Measurements from ENCODE around the gene KATNB1.

KATNB1 gene

DNA sequence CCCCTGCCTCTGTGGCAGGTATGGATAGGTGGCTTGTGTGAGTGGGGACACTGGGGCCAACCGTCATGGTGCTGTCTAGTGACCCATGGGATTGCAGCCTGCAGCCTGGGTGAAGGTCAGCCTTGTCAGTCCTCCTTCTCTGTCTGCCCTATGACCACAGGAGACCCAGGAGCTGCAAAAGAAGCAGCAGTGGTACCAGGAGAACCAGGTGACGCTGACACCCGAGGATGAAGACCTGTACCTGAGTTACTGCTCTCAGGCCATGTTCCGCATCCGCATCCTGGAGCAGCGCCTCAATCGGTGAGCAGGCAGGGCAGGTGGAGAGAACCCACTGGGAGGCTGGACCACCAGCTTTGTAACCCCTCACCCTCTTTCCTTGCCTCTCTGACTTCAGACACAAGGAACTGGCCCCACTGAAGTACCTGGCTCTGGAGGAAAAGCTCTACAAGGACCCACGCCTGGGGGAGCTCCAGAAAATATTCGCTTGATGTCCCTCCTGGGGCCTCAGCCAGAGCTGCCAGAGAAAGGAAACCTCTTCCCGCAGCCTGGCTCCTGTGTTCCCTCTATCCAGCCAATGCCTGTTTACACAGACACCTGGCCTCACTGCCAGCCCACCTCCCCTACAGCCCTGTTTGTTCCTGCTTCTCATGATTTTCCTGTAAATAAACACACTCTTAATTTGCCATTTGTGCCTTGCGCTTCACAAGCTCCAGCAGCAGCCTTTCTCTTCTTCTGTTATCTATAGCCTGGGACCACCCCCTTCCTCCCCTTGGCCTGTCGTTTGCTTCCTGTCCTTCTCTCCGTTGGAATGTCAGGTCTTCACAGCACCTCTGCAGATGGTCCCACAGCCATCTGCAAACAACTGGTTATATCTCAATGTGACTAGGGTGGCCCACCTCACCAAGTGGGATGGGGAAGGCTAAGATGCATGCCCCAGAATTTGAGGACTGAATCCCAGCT, 4.5 kb upstream of the KATNB1 start:
- H3K27me3 ChIP-seq: no peaks in the 10 kb centered on the region
- DNase-seq: no peak
- no peaks in the 10 kb centered on the region for H3K36me3 ChIP-seq
- no peak overlapping the region for H3K4me3 ChIP-seq (ENCODE audit: low read depth, low read length)
- TF ChIP-seq, protein P1, sequence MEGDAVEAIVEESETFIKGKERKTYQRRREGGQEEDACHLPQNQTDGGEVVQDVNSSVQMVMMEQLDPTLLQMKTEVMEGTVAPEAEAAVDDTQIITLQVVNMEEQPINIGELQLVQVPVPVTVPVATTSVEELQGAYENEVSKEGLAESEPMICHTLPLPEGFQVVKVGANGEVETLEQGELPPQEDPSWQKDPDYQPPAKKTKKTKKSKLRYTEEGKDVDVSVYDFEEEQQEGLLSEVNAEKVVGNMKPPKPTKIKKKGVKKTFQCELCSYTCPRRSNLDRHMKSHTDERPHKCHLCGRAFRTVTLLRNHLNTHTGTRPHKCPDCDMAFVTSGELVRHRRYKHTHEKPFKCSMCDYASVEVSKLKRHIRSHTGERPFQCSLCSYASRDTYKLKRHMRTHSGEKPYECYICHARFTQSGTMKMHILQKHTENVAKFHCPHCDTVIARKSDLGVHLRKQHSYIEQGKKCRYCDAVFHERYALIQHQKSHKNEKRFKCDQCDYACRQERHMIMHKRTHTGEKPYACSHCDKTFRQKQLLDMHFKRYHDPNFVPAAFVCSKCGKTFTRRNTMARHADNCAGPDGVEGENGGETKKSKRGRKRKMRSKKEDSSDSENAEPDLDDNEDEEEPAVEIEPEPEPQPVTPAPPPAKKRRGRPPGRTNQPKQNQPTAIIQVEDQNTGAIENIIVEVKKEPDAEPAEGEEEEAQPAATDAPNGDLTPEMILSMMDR (IDR thresholded peaks at IDR 0.05; ENCODE audit: low read depth, low read length): no peak
- H3K4me1 ChIP-seq: no peaks in the 10 kb centered on the region
- no peaks in the 10 kb centered on the region for H3K9me3 ChIP-seq

DNA sequence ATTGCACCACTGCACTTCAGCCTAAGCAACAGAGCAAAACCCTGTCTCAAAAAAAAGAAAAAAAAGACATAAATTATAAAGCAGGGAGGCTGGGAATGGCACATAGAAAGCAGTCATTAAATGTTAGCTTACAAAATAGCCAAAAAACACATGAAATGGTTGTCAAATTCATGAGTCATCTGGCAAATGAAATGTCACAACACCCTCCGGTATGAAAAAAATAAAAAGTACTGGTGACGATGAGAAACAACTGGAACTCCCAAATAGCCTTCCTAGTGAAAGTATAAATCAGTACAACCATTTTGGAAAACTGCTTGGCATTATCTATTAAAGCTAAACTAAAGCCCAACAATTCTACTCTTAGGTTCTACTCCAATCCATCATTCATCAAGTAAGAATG, 3.5 kb upstream of the KATNB1 start:
- no peak for DNase-seq
- Histone ChIP-seq H3K9me3 (no peaks in the 10 kb centered on the region), H3K4me1 (no peaks in the 10 kb centered on the region), H3K36me3 (peaks cover 3% of the 10 kb centered on the region), H3K4me3 (ENCODE audit: low read depth, low read length) (no peak overlapping the region), H3K27me3 (no peaks in the 10 kb centered on the region)
- TF ChIP-seq, protein P1 (IDR thresholded peaks at IDR 0.05; ENCODE audit: low read depth, low read length): no peak

DNA sequence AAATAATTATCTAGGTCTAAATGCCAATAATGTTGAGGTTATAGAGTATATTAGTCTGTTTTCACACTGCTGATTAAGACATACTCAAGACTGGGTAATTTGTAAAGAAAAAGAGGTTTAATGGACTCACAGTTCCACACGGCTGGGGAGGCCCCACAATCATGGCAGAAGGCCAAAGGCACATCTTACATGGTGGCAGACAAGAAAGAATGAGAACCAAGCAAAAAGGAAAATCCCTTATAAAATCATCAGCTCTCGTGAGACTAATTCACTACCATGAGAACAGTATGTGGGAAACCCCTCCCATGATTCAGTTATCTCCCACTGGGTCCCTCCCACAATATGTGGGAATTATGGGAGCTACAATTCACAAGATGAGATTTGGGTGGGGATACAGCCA, 2.9 kb upstream of the KATNB1 start:
- no peak for DNase-seq
- Histone ChIP-seq H3K4me3 (ENCODE audit: low read depth, low read length) (no peak overlapping the region), H3K36me3 (peaks cover 10% of the 10 kb centered on the region), H3K4me1 (no peaks in the 10 kb centered on the region), H3K27me3 (no peaks in the 10 kb centered on the region), H3K9me3 (no peaks in the 10 kb centered on the region)
- TF ChIP-seq, protein P1 (IDR thresholded peaks at IDR 0.05; ENCODE audit: low read depth, low read length): no peak

DNA sequence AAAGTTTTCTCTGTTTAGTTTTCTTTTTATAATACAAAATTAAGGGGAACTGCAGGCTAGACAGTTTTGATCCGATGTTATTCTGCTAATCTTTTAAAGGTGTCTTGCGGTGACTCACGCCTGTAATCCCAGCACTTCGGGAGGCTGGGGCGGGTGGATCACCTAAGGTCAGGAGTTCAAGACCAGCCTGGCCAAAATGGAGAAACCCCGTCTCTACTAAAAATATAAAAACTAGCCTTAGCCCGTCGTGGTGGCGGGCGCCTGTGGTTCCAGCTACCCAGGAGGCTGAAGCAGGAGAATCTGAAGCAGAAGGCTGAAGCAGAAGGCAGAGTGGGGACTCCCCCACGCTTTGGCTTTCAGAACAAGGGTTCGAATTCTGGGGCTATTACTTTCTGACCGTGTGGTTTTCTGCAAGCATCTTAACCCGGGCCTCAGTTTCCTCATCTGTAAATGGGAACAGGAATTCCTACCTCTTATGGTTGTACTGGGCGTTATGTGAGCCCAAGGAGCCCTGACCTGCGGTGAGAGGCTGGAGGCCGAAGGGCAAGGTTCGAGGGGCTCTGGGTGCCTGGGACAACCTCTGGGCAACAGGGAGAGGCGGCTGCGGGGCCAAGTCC, 1.2 kb upstream of the KATNB1 start:
- Histone ChIP-seq H3K4me1 (no peaks in the 10 kb centered on the region), H3K36me3 (peaks cover 10% of the 10 kb centered on the region), H3K9me3 (no peaks in the 10 kb centered on the region), H3K4me3 (ENCODE audit: low read depth, low read length) (peak overlapping the region; percentile 90), H3K27me3 (no peaks in the 10 kb centered on the region)
- no peak for DNase-seq
- TF ChIP-seq, protein P1 (IDR thresholded peaks at IDR 0.05; ENCODE audit: low read depth, low read length): no peak

DNA sequence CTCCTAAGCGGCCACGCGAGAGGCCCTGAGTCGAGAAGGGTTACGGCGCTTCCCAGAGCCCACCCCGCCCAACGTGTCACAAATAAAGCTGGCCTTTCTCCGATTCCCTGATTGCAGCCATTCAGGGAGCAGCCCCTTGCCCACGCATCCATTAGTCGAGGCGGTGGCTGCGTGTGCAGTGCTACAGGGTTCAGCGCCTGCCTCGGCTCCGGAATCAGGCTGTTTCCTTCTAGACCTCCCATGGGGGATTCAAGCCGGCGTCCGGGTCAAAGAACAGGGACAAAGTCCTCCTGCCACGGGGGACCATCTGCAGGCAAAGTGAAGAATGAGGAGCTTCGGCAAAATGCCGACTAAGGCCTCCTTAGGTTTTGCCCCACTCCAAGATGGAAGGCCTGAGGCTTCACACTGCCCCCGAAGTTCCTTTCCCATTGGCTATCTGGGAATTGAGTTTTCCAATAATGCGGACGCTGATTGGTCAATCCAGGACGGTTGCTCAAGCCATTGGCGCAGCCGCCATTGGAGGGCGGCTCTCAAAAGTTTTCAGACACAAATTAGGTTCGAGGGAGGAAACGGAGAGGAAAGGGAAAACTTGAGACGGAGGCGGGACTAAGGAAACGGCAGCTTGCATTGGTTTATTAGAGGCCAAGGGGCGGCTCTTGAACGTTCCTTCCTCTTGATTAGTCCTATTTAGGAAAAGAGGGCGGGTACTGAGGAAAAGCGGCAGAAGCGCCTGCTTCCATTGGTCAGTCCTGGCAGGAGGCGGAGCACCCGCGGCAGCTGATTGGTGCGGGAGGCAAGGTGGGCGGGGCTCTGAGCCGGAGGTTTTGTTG, 430 bp upstream of the KATNB1 start:
- H3K4me1 ChIP-seq: no peaks in the 10 kb centered on the region
- H3K4me3 ChIP-seq (ENCODE audit: low read depth, low read length): peak overlapping the region; percentile 90
- no peaks in the 10 kb centered on the region for H3K9me3 ChIP-seq
- TF ChIP-seq, protein P1 (IDR thresholded peaks at IDR 0.05; ENCODE audit: low read depth, low read length): no peak
- H3K27me3 ChIP-seq: no peaks in the 10 kb centered on the region
- DNase-seq: peak; percentile 100
- H3K36me3 ChIP-seq: peaks cover 10% of the 10 kb centered on the region

All from BE2C (cell line).